Caco-2 (cell line): Measurements from ENCODE around the gene KCNIP1. TPM values are rescaled to one million over a fixed set of nuclear protein-coding genes. Genes with fewer than 3 reads are reported as not detected.

Source experiments
- BruUV-seq: library from RNA; stranded (reverse); fragments of 400-500 nt; replicated peaks from 2 replicates; lab custom pipeline; 2021; lab: Mats Ljungman, UMichigan
- CTCF ChIA-PET: fragments of 300-600 bp; sonication (Branson Sonifier 250); formaldehyde crosslinking; loops from one replicate; lab custom pipeline; 2022; ENCODE audit warnings: antibody characterized with exemption; lab: Charles Lee
- POLR2A ChIA-PET: fragments of 300-600 bp; sonication (Branson Sonifier 250); formaldehyde crosslinking; loops from one replicate; lab custom pipeline; 2022; ENCODE audit warnings: antibody characterized with exemption; lab: Charles Lee
- DNase-seq, 2 experiments: peaks; one replicate each; pipeline versions ENCODE4 v3.0.0 to v3.0.0-alpha.2; 2020 to 2022
- H3K27me3 ChIP-seq: replicated peaks from 2 replicates; pipeline ENCODE4 v1.6.0; 2011; ENCODE audit warnings: low read length; ENCODE audit not compliant: control insufficient read depth, insufficient read depth
- H3K36me3 ChIP-seq: 2 replicates; pipeline ENCODE4 v1.5.1; 2011; ENCODE audit warnings: low read length; ENCODE audit not compliant: control insufficient read depth, insufficient read depth
- H3K4me1 ChIP-seq: fragments of 250-450 bp; sonication (Bioruptor Pico); 2 replicates; pipeline ENCODE4 v1.5.1; 2020; ENCODE audit warnings: mild to moderate bottlenecking
- H3K4me3 ChIP-seq: 2 replicates; pipeline ENCODE4 v1.5.1; 2011; ENCODE audit warnings: low read depth, mild to moderate bottlenecking, control low read depth, low read length
- H3K9me3 ChIP-seq: fragments of 250-450 bp; sonication (Bioruptor Pico); 2 replicates; pipeline ENCODE4 v1.5.1; 2020; ENCODE audit warnings: mild to moderate bottlenecking, moderate library complexity
- H3K27ac Mint-ChIP-seq: one replicate; pipeline ENCODE4 v1.8.0; 2022; ENCODE audit warnings: mixed read lengths; ENCODE audit not compliant: unreplicated experiment
- H3K27me3 Mint-ChIP-seq: one replicate; pipeline ENCODE4 v1.8.0; 2022; ENCODE audit warnings: mixed read lengths; ENCODE audit not compliant: insufficient read depth, unreplicated experiment
- H3K36me3 Mint-ChIP-seq: one replicate; pipeline ENCODE4 v1.8.0; 2022; ENCODE audit warnings: mild to moderate bottlenecking, mixed read lengths; ENCODE audit not compliant: insufficient read depth, unreplicated experiment
- H3K4me1 Mint-ChIP-seq: one replicate; pipeline ENCODE4 v1.8.0; 2022; ENCODE audit warnings: low read depth, mixed read lengths; ENCODE audit not compliant: unreplicated experiment
- H3K4me3 Mint-ChIP-seq: one replicate; pipeline ENCODE4 v1.8.0; 2022; ENCODE audit warnings: mild to moderate bottlenecking, moderate library complexity, mixed read lengths; ENCODE audit not compliant: unreplicated experiment
- H3K9me3 Mint-ChIP-seq: one replicate; pipeline ENCODE4 v1.8.0; 2022; ENCODE audit warnings: mixed read lengths; ENCODE audit not compliant: unreplicated experiment
- intact Hi-C: fragments of 100-400 bp; cut with micrococcal nuclease; formaldehyde crosslinking; loops from one replicate; pipeline ENCODE4 v1.10.0; 2022; ENCODE audit not compliant: unreplicated experiment
- total RNA-seq: library from RNA; stranded (reverse); gene quantifications from 2 replicates; pipeline ENCODE4 v1.2.3, GENCODE V29; 2022
- TF ChIP-seq, protein P1 (sequence below), 2 experiments: fragments of 200-600 bp in 1 of 2; IDR thresholded peaks; 1 replicate in 1 of 2; 2 replicates in 1 of 2; pipeline versions ENCODE4 v1.5.1 to v1.8.0; 2011 to 2022; ENCODE audit warnings: antibody characterized with exemption in 1 of 2, control low read depth in 1 of 2, inconsistent platforms in 1 of 2, low read depth in 1 of 2, low read length in 1 of 2, mild to moderate bottlenecking in 1 of 2, moderate library complexity in 1 of 2; ENCODE audit not compliant: insufficient read depth in 1 of 2, severe bottlenecking in 1 of 2, unreplicated experiment in 1 of 2

The KCNIP1 gene
- total RNA-seq, 1 experiment from 2014 or later = not detected

DNA sequence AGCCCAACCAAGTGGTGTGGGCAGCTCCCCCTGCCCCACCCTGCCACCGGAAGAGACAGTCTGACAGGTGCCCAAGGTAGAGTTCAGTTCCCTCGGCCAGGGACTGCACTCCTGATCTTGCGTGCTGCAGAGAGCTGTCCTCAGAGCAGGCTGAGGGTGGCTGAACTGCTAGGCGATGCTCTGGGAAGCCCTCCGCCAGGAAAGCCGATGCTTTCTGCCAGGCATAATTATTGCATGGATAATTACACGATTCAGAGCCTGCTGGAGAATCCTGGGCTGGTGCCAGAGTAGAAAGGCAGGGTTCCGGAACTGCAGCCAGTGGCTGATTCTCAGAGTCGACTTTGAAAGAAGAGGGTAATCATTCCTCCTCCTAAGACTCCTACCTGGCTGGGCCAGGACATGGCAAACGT lies 19.3 kb downstream of the KCNIP1 start:
- H3K9me3 Mint-ChIP-seq = no peaks in the 10 kb centered on the region
- H3K4me3 Mint-ChIP-seq = no peak overlapping the region
- ChIA-PET CTCF (no interaction called here), POLR2A (no interaction called here)
- TF ChIP-seq, protein P1, sequence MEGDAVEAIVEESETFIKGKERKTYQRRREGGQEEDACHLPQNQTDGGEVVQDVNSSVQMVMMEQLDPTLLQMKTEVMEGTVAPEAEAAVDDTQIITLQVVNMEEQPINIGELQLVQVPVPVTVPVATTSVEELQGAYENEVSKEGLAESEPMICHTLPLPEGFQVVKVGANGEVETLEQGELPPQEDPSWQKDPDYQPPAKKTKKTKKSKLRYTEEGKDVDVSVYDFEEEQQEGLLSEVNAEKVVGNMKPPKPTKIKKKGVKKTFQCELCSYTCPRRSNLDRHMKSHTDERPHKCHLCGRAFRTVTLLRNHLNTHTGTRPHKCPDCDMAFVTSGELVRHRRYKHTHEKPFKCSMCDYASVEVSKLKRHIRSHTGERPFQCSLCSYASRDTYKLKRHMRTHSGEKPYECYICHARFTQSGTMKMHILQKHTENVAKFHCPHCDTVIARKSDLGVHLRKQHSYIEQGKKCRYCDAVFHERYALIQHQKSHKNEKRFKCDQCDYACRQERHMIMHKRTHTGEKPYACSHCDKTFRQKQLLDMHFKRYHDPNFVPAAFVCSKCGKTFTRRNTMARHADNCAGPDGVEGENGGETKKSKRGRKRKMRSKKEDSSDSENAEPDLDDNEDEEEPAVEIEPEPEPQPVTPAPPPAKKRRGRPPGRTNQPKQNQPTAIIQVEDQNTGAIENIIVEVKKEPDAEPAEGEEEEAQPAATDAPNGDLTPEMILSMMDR (IDR thresholded peaks at IDR 0.05; ENCODE audit: insufficient read depth in 1 of 2, low read depth in 1 of 2, low read length in 1 of 2, severe bottlenecking in 1 of 2, unreplicated experiment in 1 of 2) = no peak
- intact Hi-C loops = no loop called here
- no peaks in the 10 kb centered on the region for H3K27me3 ChIP-seq
- H3K36me3 Mint-ChIP-seq = no peaks in the 10 kb centered on the region
- no peaks in the 10 kb centered on the region for H3K4me1 ChIP-seq
- no peak overlapping the region for H3K27ac Mint-ChIP-seq
- H3K27me3 Mint-ChIP-seq = peaks cover 6% of the 10 kb centered on the region
- no peak for DNase-seq
- H3K36me3 ChIP-seq = no peaks in the 10 kb centered on the region
- no peak overlapping the region for H3K4me3 ChIP-seq
- BruUV-seq = no TSS peak
- H3K4me1 Mint-ChIP-seq = no peaks in the 10 kb centered on the region
- H3K9me3 ChIP-seq = no peaks in the 10 kb centered on the region

DNA sequence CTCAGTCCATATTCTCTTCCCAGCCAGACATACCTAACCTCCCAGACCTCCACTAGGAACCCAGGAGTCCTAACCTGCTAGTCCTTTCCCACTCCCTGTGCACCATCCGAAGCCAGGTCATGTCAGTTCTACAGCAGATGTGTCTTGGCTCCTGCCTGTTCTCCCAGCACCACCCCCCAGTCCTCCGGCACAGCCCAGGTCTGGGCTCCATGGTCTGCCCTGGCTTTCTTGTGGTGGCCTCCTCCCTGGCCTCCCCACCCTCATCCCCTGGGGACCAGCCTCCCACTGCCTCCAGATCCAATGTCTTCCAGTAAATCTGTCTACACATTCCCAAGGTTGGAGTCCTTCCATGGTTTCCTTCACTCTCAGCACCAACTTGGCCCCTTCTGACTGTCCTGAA lies 20.0 kb downstream of the KCNIP1 start:
- no peaks in the 10 kb centered on the region for H3K36me3 ChIP-seq
- CTCF ChIA-PET = no interaction called here
- no peak overlapping the region for H3K4me3 ChIP-seq
- no peak for DNase-seq
- POLR2A ChIA-PET = no interaction called here
- no peaks in the 10 kb centered on the region for H3K27me3 ChIP-seq
- no peaks in the 10 kb centered on the region for H3K4me1 ChIP-seq
- Mint-ChIP-seq H3K36me3 (no peaks in the 10 kb centered on the region), H3K27ac (no peak overlapping the region), H3K9me3 (no peaks in the 10 kb centered on the region), H3K27me3 (peaks cover 6% of the 10 kb centered on the region), H3K4me1 (no peaks in the 10 kb centered on the region), H3K4me3 (no peak overlapping the region)
- TF ChIP-seq, protein P1 (IDR thresholded peaks at IDR 0.05; ENCODE audit: insufficient read depth in 1 of 2, low read depth in 1 of 2, low read length in 1 of 2, severe bottlenecking in 1 of 2, unreplicated experiment in 1 of 2) = no peak
- intact Hi-C loops = no loop called here
- no TSS peak for BruUV-seq
- H3K9me3 ChIP-seq = no peaks in the 10 kb centered on the region

DNA sequence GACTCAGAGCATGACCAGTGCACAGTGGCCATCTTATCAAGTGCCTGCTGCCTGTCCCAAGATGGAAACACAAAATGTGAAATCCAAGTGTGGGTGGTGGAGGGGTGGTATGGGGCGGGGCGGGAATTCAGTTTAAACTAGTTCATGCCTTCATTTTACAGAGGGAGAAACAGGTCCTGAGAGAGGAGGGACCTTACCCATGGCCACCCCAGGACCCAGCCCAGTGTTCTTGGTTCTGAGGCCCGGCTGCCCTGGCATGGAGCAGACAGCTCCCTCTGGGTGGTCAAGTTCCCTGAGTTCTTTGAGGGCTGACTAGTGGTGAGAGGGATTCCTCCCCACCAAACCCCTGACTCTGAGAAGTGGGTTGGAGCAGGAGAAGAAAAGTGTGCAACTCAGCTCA lies 20.8 kb downstream of the KCNIP1 start:
- TF ChIP-seq, protein P1 (IDR thresholded peaks at IDR 0.05; ENCODE audit: insufficient read depth in 1 of 2, low read depth in 1 of 2, low read length in 1 of 2, severe bottlenecking in 1 of 2, unreplicated experiment in 1 of 2) = no peak
- ChIA-PET CTCF (no interaction called here), POLR2A (no interaction called here)
- Mint-ChIP-seq H3K9me3 (no peaks in the 10 kb centered on the region), H3K27me3 (peaks cover 2% of the 10 kb centered on the region), H3K27ac (no peak overlapping the region), H3K4me3 (no peak overlapping the region), H3K36me3 (no peaks in the 10 kb centered on the region), H3K4me1 (no peaks in the 10 kb centered on the region)
- no peaks in the 10 kb centered on the region for H3K4me1 ChIP-seq
- H3K4me3 ChIP-seq = no peak overlapping the region
- intact Hi-C loops = no loop called here
- no peak for DNase-seq
- BruUV-seq = no TSS peak
- no peaks in the 10 kb centered on the region for H3K9me3 ChIP-seq
- no peaks in the 10 kb centered on the region for H3K27me3 ChIP-seq
- H3K36me3 ChIP-seq = no peaks in the 10 kb centered on the region
